GM19467 (cell line): ENCODE data around the gene DNAJB11.

Experiments
- ATAC-seq: cut with Tn5 transposase; IDR thresholded peaks from one replicate; pipeline ENCODE4 v1.9.1; 2021; ENCODE audit warnings: mild to moderate bottlenecking, moderate library complexity; ENCODE audit not compliant: unreplicated experiment

Gene DNAJB11

GRCh38 chr3:186594591-186595113 is 24.1 kb downstream of the DNAJB11 start:
- ATAC-seq, result no peak

- ATAC-seq, result no peak
Measured at GRCh38 chr3:186596568-186597287, 26.2 kb downstream of the DNAJB11 start.

- ATAC-seq, result no peak
Measured at GRCh38 chr3:186598108-186598784, 27.7 kb downstream of the DNAJB11 start.

GRCh38 chr3:186598794-186599141 is 28.2 kb downstream of the DNAJB11 start:
- no peak for ATAC-seq

- ATAC-seq, result no peak
Measured at GRCh38 chr3:186599142-186599784, 28.7 kb downstream of the DNAJB11 start.

- no peak for ATAC-seq
Measured at GRCh38 chr3:186599785-186600166, 29.3 kb downstream of the DNAJB11 start.

GRCh38 chr3:186600896-186601295 is 30.4 kb downstream of the DNAJB11 start:
- no peak for ATAC-seq

GRCh38 chr3:186603159-186603558 is 32.6 kb downstream of the DNAJB11 start:
- no peak for ATAC-seq

GRCh38 chr3:186605078-186605477 is 34.6 kb downstream of the DNAJB11 start:
- no peak for ATAC-seq

GRCh38 chr3:186605561-186606545 is 35.3 kb downstream of the DNAJB11 start:
- ATAC-seq, result no peak

- ATAC-seq, result no peak
Measured at GRCh38 chr3:186608624-186609215, 38.2 kb downstream of the DNAJB11 start.

GRCh38 chr3:186609247-186609868 is 38.8 kb downstream of the DNAJB11 start:
- ATAC-seq, result no peak

GRCh38 chr3:186612065-186612464 is 41.5 kb downstream of the DNAJB11 start:
- no peak for ATAC-seq

GRCh38 chr3:186612721-186613636 is 42.5 kb downstream of the DNAJB11 start, which contains the start of gene AHSG:
TSS of gene AHSG (plus strand) at chr3:186613060. CDS start at chr3:186613142, 82 bp downstream.
- ATAC-seq, result no peak

GRCh38 chr3:186613637-186614265 is 43.2 kb downstream of the DNAJB11 start:
- no peak for ATAC-seq

- ATAC-seq, result no peak
Measured at GRCh38 chr3:186614266-186614596, 43.7 kb downstream of the DNAJB11 start.

- no peak for ATAC-seq
Measured at GRCh38 chr3:186614597-186615483, 44.3 kb downstream of the DNAJB11 start.

- no peak for ATAC-seq
Measured at GRCh38 chr3:186616299-186616617, 45.7 kb downstream of the DNAJB11 start.
